OCI-LY1 (cell line): ENCODE measurements around the gene EVL.
"Not testable (repeated sequence)": the region's sequence is repeated elsewhere in the genome, so short reads cannot be mapped to it uniquely, and the experiment has no call there.

ENCODE experiments used
- H2AFZ ChIP-seq: fragments of 200-600 bp; sonication (generic), shearing (Covaris generic); 2 replicates; pipeline ENCODE4 v1.6.0; 2014; ENCODE audit warnings: antibody characterized with exemption, mild to moderate bottlenecking, low read length
- H3F3A ChIP-seq: fragments of 200-600 bp; sonication (generic), shearing (Covaris generic); 2 replicates; pipeline ENCODE4 v1.6.0; 2014; ENCODE audit warnings: mild to moderate bottlenecking, antibody characterized with exemption, low read length, moderate library complexity; ENCODE audit not compliant: insufficient read depth
- H3K27ac ChIP-seq: fragments of 200-600 bp; sonication (generic); 2 replicates; pipeline ENCODE4 v1.5.1; 2014; ENCODE audit warnings: low read length, mixed run types, mild to moderate bottlenecking, low read depth; ENCODE audit not compliant: poor library complexity, severe bottlenecking
- H3K27me3 ChIP-seq: fragments of 200-600 bp; sonication (generic); 2 replicates; pipeline ENCODE4 v1.6.0; 2014; ENCODE audit warnings: antibody characterized with exemption, mild to moderate bottlenecking, low read length, moderate library complexity; ENCODE audit not compliant: insufficient read depth
- H3K36me3 ChIP-seq: fragments of 200-600 bp; sonication (generic); 2 replicates; pipeline ENCODE4 v1.6.1; 2014; ENCODE audit warnings: mild to moderate bottlenecking, antibody characterized with exemption, low read length, moderate library complexity, mixed read lengths; ENCODE audit not compliant: insufficient read depth
- H3K4me1 ChIP-seq: fragments of 200-600 bp; sonication (generic); 2 replicates; pipeline ENCODE4 v1.5.1; 2014; ENCODE audit warnings: mild to moderate bottlenecking, low read length, moderate library complexity; ENCODE audit not compliant: insufficient read depth, severe bottlenecking
- H3K4me2 ChIP-seq: fragments of 200-600 bp; sonication (generic), shearing (Covaris generic); 2 replicates; pipeline ENCODE4 v1.6.1; 2014; ENCODE audit warnings: low read length
- H3K4me3 ChIP-seq: fragments of 200-600 bp; sonication (generic); 2 replicates; pipeline ENCODE4 v1.5.1; 2014; ENCODE audit warnings: low read length, low read depth, mild to moderate bottlenecking, mixed read lengths; ENCODE audit not compliant: poor library complexity, severe bottlenecking
- H3K79me2 ChIP-seq: fragments of 200-600 bp; shearing (Covaris generic); 2 replicates; pipeline ENCODE4 v1.6.1; 2016; ENCODE audit warnings: mixed run types, low read length, mixed read lengths; ENCODE audit not compliant: insufficient read depth
- H3K9ac ChIP-seq: fragments of 200-600 bp; sonication (generic), shearing (Covaris generic); 2 replicates; pipeline ENCODE4 v1.6.1; 2014; ENCODE audit warnings: mild to moderate bottlenecking, low read length, mixed read lengths
- H3K9me2 ChIP-seq: fragments of 200-600 bp; sonication (generic), shearing (Covaris generic); 2 replicates; pipeline ENCODE4 v1.6.1; 2014; ENCODE audit warnings: low read depth, mild to moderate bottlenecking, low read length, mixed read lengths
- H3K9me3 ChIP-seq: fragments of 200-600 bp; shearing (Covaris generic); 2 replicates; pipeline ENCODE4 v1.6.1; 2014; ENCODE audit warnings: low read length, mixed read lengths
- H4K20me1 ChIP-seq: fragments of 200-600 bp; sonication (generic), shearing (Covaris generic); 2 replicates; pipeline ENCODE4 v1.6.0; 2016; ENCODE audit warnings: mild to moderate bottlenecking, low read length; ENCODE audit not compliant: insufficient read depth
- CTCF ChIP-seq: fragments of 200-600 bp; sonication (generic), shearing (Covaris generic); IDR thresholded peaks from 2 replicates; pipeline ENCODE4 v1.5.1; 2017; ENCODE audit warnings: mild to moderate bottlenecking, antibody characterized with exemption, low read length, moderate library complexity, mixed read lengths
- EZH2 ChIP-seq: fragments of 200-600 bp; sonication (generic), shearing (Covaris generic); IDR thresholded peaks from 2 replicates; pipeline ENCODE4 v1.8.0; 2017; ENCODE audit warnings: borderline replicate concordance, mixed run types, mild to moderate bottlenecking, antibody characterized with exemption, low read length, moderate library complexity, mixed read lengths

Gene EVL

GRCh38 chr14:100156776-100157175 lies 91.6 kb downstream of the EVL start:
- H3K27ac ChIP-seq: no peak overlapping the region
- H3K9me2 ChIP-seq: no peaks in the 10 kb centered on the region
- H3K9ac ChIP-seq: no peak overlapping the region
- no peaks in the 10 kb centered on the region; the same call in 1 of the 2 replicates for H3K27me3 ChIP-seq
- no peak overlapping the region for H2AFZ ChIP-seq
- no peak overlapping the region for H3K4me2 ChIP-seq
- H3K9me3 ChIP-seq: peaks cover 7% of the 10 kb centered on the region; the same call in 1 of the 2 replicates
- TF ChIP-seq EZH2: no peak
- TF ChIP-seq CTCF: no peak
- no peaks in the 10 kb centered on the region for H4K20me1 ChIP-seq
- H3F3A ChIP-seq: no peaks in the 10 kb centered on the region; the same call in 1 of the 2 replicates
- no peaks in the 10 kb centered on the region for H3K79me2 ChIP-seq
- peaks cover 30% of the 10 kb centered on the region for H3K4me1 ChIP-seq
- H3K4me3 ChIP-seq: no peak overlapping the region
- peaks cover 7% of the 10 kb centered on the region; the same call in 1 of the 2 replicates for H3K36me3 ChIP-seq

GRCh38 chr14:100157548-100158232 lies 92.5 kb downstream of the EVL start:
- not testable (repeated sequence) for H3K4me2 ChIP-seq, H3K9me2 ChIP-seq, H2AFZ ChIP-seq

GRCh38 chr14:100158566-100159093 lies 93.4 kb downstream of the EVL start:
- Histone ChIP-seq H3K79me2 (no peaks in the 10 kb centered on the region), H2AFZ (no peak overlapping the region), H3K4me1 (peaks cover 30% of the 10 kb centered on the region), H3K36me3 (peaks cover 7% of the 10 kb centered on the region; the same call in 1 of the 2 replicates), H3K4me3 (peak overlapping the region; percentile 69), H3K9ac (peak overlapping the region; percentile 43; the same call in 1 of the 2 replicates), H3K27ac (no peak overlapping the region), H3K27me3 (no peaks in the 10 kb centered on the region; the same call in 1 of the 2 replicates), H3F3A (no peaks in the 10 kb centered on the region; the same call in 1 of the 2 replicates), H3K4me2 (peak overlapping the region; percentile 96), H3K9me2 (no peaks in the 10 kb centered on the region), H4K20me1 (no peaks in the 10 kb centered on the region), H3K9me3 (peaks cover 7% of the 10 kb centered on the region; the same call in 1 of the 2 replicates)
- TF ChIP-seq EZH2: no peak
- TF ChIP-seq CTCF: no peak

More at GRCh38 chr14:100157548-100158232, 92.5 kb downstream of the EVL start:
- not testable (repeated sequence) for H4K20me1 ChIP-seq, H3K9me3 ChIP-seq, H3F3A ChIP-seq, H3K9ac ChIP-seq, H3K4me3 ChIP-seq, H3K27me3 ChIP-seq, H3K36me3 ChIP-seq, H3K79me2 ChIP-seq
- H3K4me1 ChIP-seq: peaks cover 30% of the 10 kb centered on the region
- H3K27ac ChIP-seq: peak overlapping the region; percentile 23
